ENCODE results near the gene RBM38.

Gene RBM38

GRCh38 chr20:57374931-57375651 lies 16.1 kb upstream of the RBM38 start:
- DNase-seq (ENCODE audit: low read depth): no peak

- no peak for DNase-seq (ENCODE audit: low read depth)
Measured at GRCh38 chr20:57375652-57376230, 15.5 kb upstream of the RBM38 start.

- no peak for DNase-seq (ENCODE audit: low read depth)
Measured at GRCh38 chr20:57377350-57377749, 13.8 kb upstream of the RBM38 start.

- no peak for DNase-seq (ENCODE audit: low read depth)
Measured at GRCh38 chr20:57378107-57378506, 13.1 kb upstream of the RBM38 start.

- DNase-seq (ENCODE audit: low read depth): no peak
Measured at GRCh38 chr20:57378646-57379262, 12.4 kb upstream of the RBM38 start.

- no peak for DNase-seq (ENCODE audit: low read depth)
Measured at GRCh38 chr20:57379263-57379647, 11.9 kb upstream of the RBM38 start.

- no peak for DNase-seq (ENCODE audit: low read depth)
Measured at GRCh38 chr20:57380081-57380750, 11.0 kb upstream of the RBM38 start.

GRCh38 chr20:57381596-57382503 lies 9.3 kb upstream of the RBM38 start:
- DNase-seq (ENCODE audit: low read depth): peak; percentile 15

- DNase-seq (ENCODE audit: low read depth): no peak
Measured at GRCh38 chr20:57382516-57382915, 8.7 kb upstream of the RBM38 start.

GRCh38 chr20:57383447-57384347 lies 7.5 kb upstream of the RBM38 start:
- DNase-seq (ENCODE audit: low read depth): no peak

- DNase-seq (ENCODE audit: low read depth): no peak
Measured at GRCh38 chr20:57384486-57384885, 6.7 kb upstream of the RBM38 start.

GRCh38 chr20:57384953-57385761 lies 6.0 kb upstream of the RBM38 start:
- DNase-seq (ENCODE audit: low read depth): no peak

GRCh38 chr20:57385940-57386339 lies 5.3 kb upstream of the RBM38 start:
- no peak for DNase-seq (ENCODE audit: low read depth)

- no peak for DNase-seq (ENCODE audit: low read depth)
Measured at GRCh38 chr20:57386762-57387161, 4.4 kb upstream of the RBM38 start.

GRCh38 chr20:57387463-57387862 lies 3.7 kb upstream of the RBM38 start:
- no peak for DNase-seq (ENCODE audit: low read depth)

GRCh38 chr20:57387945-57388371 lies 3.2 kb upstream of the RBM38 start:
- DNase-seq (ENCODE audit: low read depth): no peak

- no peak for DNase-seq (ENCODE audit: low read depth)
Measured at GRCh38 chr20:57388953-57389694, 2.1 kb upstream of the RBM38 start.

GRCh38 chr20:57389695-57390603 lies 1.2 kb upstream of the RBM38 start:
- no peak for DNase-seq (ENCODE audit: low read depth)
